Hepatocyte (in vitro differentiated cells): ENCODE data around the gene CNOT4. TPM values are rescaled to one million over a fixed set of nuclear protein-coding genes. Genes with fewer than 3 reads are reported as not detected.

Source experiments
- DNase-seq: peaks from one replicate; pipeline ENCODE4 v3.0.0-alpha.2; 2016; ENCODE audit warnings: low spot score
- H2AFZ ChIP-seq: fragments of 200-600 bp; sonication (generic); 2 replicates; pipeline ENCODE4 v1.6.0; 2016; ENCODE audit warnings: antibody characterized with exemption, mild to moderate bottlenecking
- H3K27ac ChIP-seq: fragments of 200-600 bp; sonication (generic); 2 replicates; pipeline ENCODE4 v1.5.1; 2016; ENCODE audit warnings: mild to moderate bottlenecking
- H3K27me3 ChIP-seq: fragments of 200-600 bp; sonication (generic); 2 replicates; pipeline ENCODE4 v1.6.1; 2016
- H3K36me3 ChIP-seq: fragments of 200-600 bp; sonication (generic); replicated peaks from 2 replicates; pipeline ENCODE4 v1.5.1; 2016; ENCODE audit warnings: low read depth; ENCODE audit not compliant: insufficient read depth
- H3K4me1 ChIP-seq: fragments of 200-600 bp; sonication (generic); 2 replicates; pipeline ENCODE4 v1.5.1; 2016; ENCODE audit warnings: mild to moderate bottlenecking, moderate library complexity; ENCODE audit not compliant: insufficient read depth
- H3K4me2 ChIP-seq: fragments of 200-600 bp; sonication (generic); 2 replicates; pipeline ENCODE4 v1.6.0; 2016
- H3K4me3 ChIP-seq: fragments of 200-600 bp; sonication (generic); 2 replicates; pipeline ENCODE4 v1.5.1; 2016; ENCODE audit warnings: mild to moderate bottlenecking
- H3K79me2 ChIP-seq: fragments of 200-600 bp; sonication (generic); 2 replicates; pipeline ENCODE4 v1.6.0; 2017; ENCODE audit warnings: mild to moderate bottlenecking
- H3K9me2 ChIP-seq: fragments of 200-600 bp; sonication (generic); replicated peaks from 2 replicates; pipeline ENCODE4 v1.6.0; 2017; ENCODE audit warnings: mild to moderate bottlenecking; ENCODE audit not compliant: insufficient read depth
- H3K9me3 ChIP-seq: fragments of 200-600 bp; sonication (generic); 2 replicates; pipeline ENCODE4 v1.5.1; 2016; ENCODE audit warnings: low read depth, mild to moderate bottlenecking
- H4K20me1 ChIP-seq: fragments of 200-600 bp; sonication (generic); 2 replicates; pipeline ENCODE4 v1.6.0; 2016; ENCODE audit warnings: mild to moderate bottlenecking; ENCODE audit not compliant: insufficient read depth, poor library complexity, severe bottlenecking
- EZH2 ChIP-seq: fragments of 200-600 bp; sonication (generic); IDR thresholded peaks from 2 replicates; pipeline ENCODE4 v1.6.1; 2016; ENCODE audit warnings: antibody characterized with exemption, mild to moderate bottlenecking, borderline replicate concordance
- EZH2phosphoT487 ChIP-seq: fragments of 200-600 bp; sonication (generic); IDR thresholded peaks from one replicate; pipeline ENCODE4 v1.6.1; 2018; ENCODE audit warnings: antibody characterized with exemption, mild to moderate bottlenecking, low read depth, moderate library complexity; ENCODE audit not compliant: unreplicated experiment, severe bottlenecking
- WGBS: methylation state at CpG from one replicate; pipeline ENCODE4 v1.1.6; 2016; ENCODE audit warnings: low lambda C conversion rate; ENCODE audit errors: missing lambda C conversion rate; 5-methylcytosine and 5-hydroxymethylcytosine counted together
- polyA plus RNA-seq: library from polyadenylated mRNA; unstranded; fragments of >200 nt; fragmentation: Nextera tagmentation; extraction: Ambion mirVana; gene quantifications from 2 replicates; pipeline ENCODE4 v1.2.1, GENCODE V29; 2016
- total RNA-seq: library from RNA; depleted of rRNA; stranded (reverse); fragments of >200 nt; gene quantifications from 2 replicates; pipeline ENCODE4 v1.2.3, GENCODE V29; 2014
- TF ChIP-seq, protein P1 (sequence below): fragments of 200-600 bp; sonication (generic); IDR thresholded peaks from 2 replicates; pipeline ENCODE4 v1.5.1; 2016; ENCODE audit warnings: antibody characterized with exemption, mild to moderate bottlenecking; ENCODE audit not compliant: poor library complexity

CNOT4 gene
- total and polyA plus RNA-seq, 2 experiments from 2014 or later, result 11.8 to 12.9 TPM

DNA sequence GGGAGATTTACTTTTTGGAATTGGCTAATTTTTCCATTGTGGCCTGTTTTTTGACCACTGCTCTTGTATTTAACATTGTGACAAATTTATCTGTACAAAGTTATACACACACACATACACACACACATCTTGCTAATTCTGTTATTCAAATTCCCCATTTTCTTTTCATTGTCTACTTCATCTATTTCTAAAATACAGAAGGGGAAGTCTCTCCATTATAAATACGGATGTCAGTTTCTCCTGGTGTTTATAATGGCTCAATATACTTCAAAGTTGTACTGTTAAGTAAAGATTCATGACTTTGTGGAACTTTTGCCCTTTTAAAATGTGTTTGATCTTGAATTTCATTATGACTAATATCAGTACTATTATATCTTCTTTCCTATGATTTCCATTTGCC, 81.0 kb downstream of the CNOT4 start:
- H3K36me3 ChIP-seq, result no peaks in the 10 kb centered on the region
- peaks cover 12% of the 10 kb centered on the region for H4K20me1 ChIP-seq
- H3K79me2 ChIP-seq, result peaks cover 74% of the 10 kb centered on the region
- TF ChIP-seq, protein P1, sequence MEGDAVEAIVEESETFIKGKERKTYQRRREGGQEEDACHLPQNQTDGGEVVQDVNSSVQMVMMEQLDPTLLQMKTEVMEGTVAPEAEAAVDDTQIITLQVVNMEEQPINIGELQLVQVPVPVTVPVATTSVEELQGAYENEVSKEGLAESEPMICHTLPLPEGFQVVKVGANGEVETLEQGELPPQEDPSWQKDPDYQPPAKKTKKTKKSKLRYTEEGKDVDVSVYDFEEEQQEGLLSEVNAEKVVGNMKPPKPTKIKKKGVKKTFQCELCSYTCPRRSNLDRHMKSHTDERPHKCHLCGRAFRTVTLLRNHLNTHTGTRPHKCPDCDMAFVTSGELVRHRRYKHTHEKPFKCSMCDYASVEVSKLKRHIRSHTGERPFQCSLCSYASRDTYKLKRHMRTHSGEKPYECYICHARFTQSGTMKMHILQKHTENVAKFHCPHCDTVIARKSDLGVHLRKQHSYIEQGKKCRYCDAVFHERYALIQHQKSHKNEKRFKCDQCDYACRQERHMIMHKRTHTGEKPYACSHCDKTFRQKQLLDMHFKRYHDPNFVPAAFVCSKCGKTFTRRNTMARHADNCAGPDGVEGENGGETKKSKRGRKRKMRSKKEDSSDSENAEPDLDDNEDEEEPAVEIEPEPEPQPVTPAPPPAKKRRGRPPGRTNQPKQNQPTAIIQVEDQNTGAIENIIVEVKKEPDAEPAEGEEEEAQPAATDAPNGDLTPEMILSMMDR, result no peak
- TF ChIP-seq EZH2, result no peak
- TF ChIP-seq EZH2phosphoT487, result no peak
- no peak overlapping the region for H3K27ac ChIP-seq
- WGBS, result 84% methylated on average over 1 of the region's 1 CpG
- no peak overlapping the region for H3K4me2 ChIP-seq
- no peaks in the 10 kb centered on the region for H3K27me3 ChIP-seq
- H3K4me1 ChIP-seq, result no peaks in the 10 kb centered on the region
- no peak overlapping the region for H2AFZ ChIP-seq
- no peak for DNase-seq
- H3K9me3 ChIP-seq, result no peaks in the 10 kb centered on the region
- no peak overlapping the region for H3K4me3 ChIP-seq
- no peaks in the 10 kb centered on the region for H3K9me2 ChIP-seq

DNA sequence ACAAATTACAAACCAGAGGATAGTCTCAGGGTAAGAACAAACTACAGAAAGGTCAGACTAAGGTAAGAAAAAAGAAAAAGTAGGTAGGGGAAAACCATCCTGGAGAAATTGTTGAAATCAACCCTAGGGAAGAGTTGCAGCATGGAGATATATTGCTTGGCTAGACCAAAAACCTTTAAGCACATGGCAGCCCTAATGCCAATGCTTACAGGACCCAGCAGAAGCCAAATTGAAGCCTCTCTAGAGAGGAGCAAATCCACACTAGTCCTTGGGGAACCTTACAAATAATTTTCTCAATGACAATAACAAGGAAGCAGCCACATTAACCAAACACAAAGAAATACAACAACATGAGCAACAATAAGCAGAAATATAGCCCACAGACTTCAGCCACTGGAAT, 81.9 kb downstream of the CNOT4 start:
- peaks cover 74% of the 10 kb centered on the region for H3K79me2 ChIP-seq
- H3K27ac ChIP-seq, result no peak overlapping the region
- no peak overlapping the region for H2AFZ ChIP-seq
- no peaks in the 10 kb centered on the region for H3K9me3 ChIP-seq
- TF ChIP-seq, protein P1, result no peak
- TF ChIP-seq EZH2phosphoT487 (no peak), EZH2 (no peak)
- H3K27me3 ChIP-seq, result no peaks in the 10 kb centered on the region
- H3K36me3 ChIP-seq, result no peaks in the 10 kb centered on the region
- no peak overlapping the region for H3K4me2 ChIP-seq
- no peak for DNase-seq
- H4K20me1 ChIP-seq, result peaks cover 16% of the 10 kb centered on the region
- H3K4me1 ChIP-seq, result no peaks in the 10 kb centered on the region
- H3K4me3 ChIP-seq, result no peak overlapping the region
- H3K9me2 ChIP-seq, result no peaks in the 10 kb centered on the region

DNA sequence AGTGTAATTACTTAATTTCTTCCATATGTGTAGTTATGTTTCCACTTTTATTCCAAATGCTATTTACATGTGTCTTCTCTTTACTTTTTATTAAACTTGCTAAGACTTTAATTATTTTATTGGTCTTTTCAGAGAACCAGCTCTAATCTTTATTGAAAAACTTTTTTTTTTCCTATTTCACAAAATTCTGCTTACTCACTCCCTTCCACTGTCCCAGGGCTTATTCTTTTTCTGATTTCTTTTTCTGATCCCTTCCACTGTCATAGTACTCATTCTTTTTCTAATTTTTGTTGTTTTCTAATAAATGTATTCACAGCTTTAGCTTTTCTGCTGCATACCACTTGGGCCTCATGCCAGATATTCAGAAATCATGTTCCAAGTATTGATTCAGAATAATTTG, 82.7 kb downstream of the CNOT4 start:
- H3K27ac ChIP-seq, result no peak overlapping the region
- DNase-seq, result no peak
- no peaks in the 10 kb centered on the region for H3K9me3 ChIP-seq
- no peaks in the 10 kb centered on the region for H3K9me2 ChIP-seq
- no peak overlapping the region for H3K4me3 ChIP-seq
- H3K4me1 ChIP-seq, result no peaks in the 10 kb centered on the region
- H4K20me1 ChIP-seq, result peaks cover 16% of the 10 kb centered on the region
- TF ChIP-seq EZH2phosphoT487 (no peak), EZH2 (no peak)
- TF ChIP-seq, protein P1, result no peak
- H3K27me3 ChIP-seq, result no peaks in the 10 kb centered on the region
- no peaks in the 10 kb centered on the region for H3K36me3 ChIP-seq
- peaks cover 74% of the 10 kb centered on the region for H3K79me2 ChIP-seq
- no peak overlapping the region for H3K4me2 ChIP-seq
- H2AFZ ChIP-seq, result no peak overlapping the region

DNA sequence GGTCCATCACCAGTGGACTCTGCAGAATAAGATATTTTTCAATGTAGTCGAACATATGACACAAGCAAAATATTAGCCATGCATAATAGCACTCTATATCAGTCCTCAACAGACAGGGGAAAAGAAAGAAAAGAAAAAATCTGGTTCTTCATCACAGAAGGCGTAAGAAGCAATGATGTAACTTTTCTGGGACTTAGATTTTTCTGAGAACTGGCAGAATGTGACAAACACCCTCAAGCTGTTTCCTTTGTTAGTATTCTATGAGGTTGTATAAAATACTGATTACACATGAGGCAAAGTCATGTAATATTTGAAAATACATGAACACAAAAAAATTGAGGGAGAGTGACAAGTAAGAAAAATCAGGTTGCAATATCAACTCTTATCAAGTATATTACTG, 84.9 kb downstream of the CNOT4 start:
- Histone ChIP-seq H3K9me3 (no peaks in the 10 kb centered on the region), H3K4me2 (no peak overlapping the region), H3K36me3 (no peaks in the 10 kb centered on the region), H3K79me2 (peaks cover 71% of the 10 kb centered on the region), H2AFZ (no peak overlapping the region), H3K4me1 (no peaks in the 10 kb centered on the region), H3K9me2 (no peaks in the 10 kb centered on the region), H3K27ac (no peak overlapping the region), H3K27me3 (no peaks in the 10 kb centered on the region), H3K4me3 (no peak overlapping the region), H4K20me1 (peaks cover 16% of the 10 kb centered on the region)
- no peak for DNase-seq
- WGBS, result 95% methylated on average over 2 of the region's 2 CpGs
- TF ChIP-seq EZH2 (no peak), EZH2phosphoT487 (no peak)
- TF ChIP-seq, protein P1, result no peak
